Stimulated activated CD8-positive, alpha-beta memory T cell treated with anti-CD3 and anti-CD28 coated beads, Interleukin-7, amount 100 ng/mL, for 1 hour (primary cell): ENCODE data around the gene INPP4B.
"Not testable (repeated sequence)": the region's sequence is repeated elsewhere in the genome, so short reads cannot be mapped to it uniquely, and the experiment has no call there.

Experiments
- DNase-seq, 2 donors: peaks; one replicate each; pipeline ENCODE4 v3.0.0-alpha.2; 2020; ENCODE audit warnings: low read depth in 2 of 2

Gene INPP4B

GRCh38 chr4:142413485-142413884 is 432.6 kb downstream of the INPP4B start:
- DNase-seq, result no peak

- DNase-seq, result no peak
Observed at GRCh38 chr4:142411993-142412392, 434.1 kb downstream of the INPP4B start.

- no peak for DNase-seq
Observed at GRCh38 chr4:142408003-142408441, 438.1 kb downstream of the INPP4B start.

- DNase-seq, result no peak
Observed at GRCh38 chr4:142407596-142407995, 438.5 kb downstream of the INPP4B start.

- no peak for DNase-seq
Observed at GRCh38 chr4:142406917-142407501, 439.1 kb downstream of the INPP4B start.

GRCh38 chr4:142406499-142406835 is 439.6 kb downstream of the INPP4B start:
- DNase-seq, result no peak

GRCh38 chr4:142405695-142406498 is 440.2 kb downstream of the INPP4B start:
- no peak for DNase-seq

GRCh38 chr4:142405021-142405694 is 440.9 kb downstream of the INPP4B start:
- DNase-seq, result peak in 1 of 2 donors; percentile 11

GRCh38 chr4:142404191-142404611 is 441.9 kb downstream of the INPP4B start:
- DNase-seq, result no peak

GRCh38 chr4:142402900-142403299 is 443.2 kb downstream of the INPP4B start:
- DNase-seq, result no peak

GRCh38 chr4:142402156-142402555 is 443.9 kb downstream of the INPP4B start:
- no peak for DNase-seq

GRCh38 chr4:142397364-142397991 is 448.6 kb downstream of the INPP4B start:
- not testable (repeated sequence) for DNase-seq

- no peak for DNase-seq
Observed at GRCh38 chr4:142396279-142396678, 449.8 kb downstream of the INPP4B start.

GRCh38 chr4:142393127-142393526 is 453.0 kb downstream of the INPP4B start:
- no peak for DNase-seq

- no peak for DNase-seq
Observed at GRCh38 chr4:142386856-142387255, 459.2 kb downstream of the INPP4B start.

GRCh38 chr4:142386449-142386848 is 459.7 kb downstream of the INPP4B start:
- DNase-seq, result no peak

- no peak for DNase-seq
Observed at GRCh38 chr4:142383800-142384470, 462.2 kb downstream of the INPP4B start.

- DNase-seq, result no peak
Observed at GRCh38 chr4:142383354-142383753, 462.7 kb downstream of the INPP4B start.

- no peak for DNase-seq
Observed at GRCh38 chr4:142380052-142380602, 466.0 kb downstream of the INPP4B start.

- DNase-seq, result no peak
Observed at GRCh38 chr4:142379277-142380051, 466.6 kb downstream of the INPP4B start.

GRCh38 chr4:142378179-142378578 is 467.9 kb downstream of the INPP4B start:
- no peak for DNase-seq
